ENCODE measurements around the gene ARL16. TPM values are rescaled to one million over a fixed set of nuclear protein-coding genes. Genes with fewer than 3 reads are reported as not detected.

Gene ARL16
- total and polyA plus RNA-seq, 2 donors, result 19.7 to 47.0 TPM

DNA sequence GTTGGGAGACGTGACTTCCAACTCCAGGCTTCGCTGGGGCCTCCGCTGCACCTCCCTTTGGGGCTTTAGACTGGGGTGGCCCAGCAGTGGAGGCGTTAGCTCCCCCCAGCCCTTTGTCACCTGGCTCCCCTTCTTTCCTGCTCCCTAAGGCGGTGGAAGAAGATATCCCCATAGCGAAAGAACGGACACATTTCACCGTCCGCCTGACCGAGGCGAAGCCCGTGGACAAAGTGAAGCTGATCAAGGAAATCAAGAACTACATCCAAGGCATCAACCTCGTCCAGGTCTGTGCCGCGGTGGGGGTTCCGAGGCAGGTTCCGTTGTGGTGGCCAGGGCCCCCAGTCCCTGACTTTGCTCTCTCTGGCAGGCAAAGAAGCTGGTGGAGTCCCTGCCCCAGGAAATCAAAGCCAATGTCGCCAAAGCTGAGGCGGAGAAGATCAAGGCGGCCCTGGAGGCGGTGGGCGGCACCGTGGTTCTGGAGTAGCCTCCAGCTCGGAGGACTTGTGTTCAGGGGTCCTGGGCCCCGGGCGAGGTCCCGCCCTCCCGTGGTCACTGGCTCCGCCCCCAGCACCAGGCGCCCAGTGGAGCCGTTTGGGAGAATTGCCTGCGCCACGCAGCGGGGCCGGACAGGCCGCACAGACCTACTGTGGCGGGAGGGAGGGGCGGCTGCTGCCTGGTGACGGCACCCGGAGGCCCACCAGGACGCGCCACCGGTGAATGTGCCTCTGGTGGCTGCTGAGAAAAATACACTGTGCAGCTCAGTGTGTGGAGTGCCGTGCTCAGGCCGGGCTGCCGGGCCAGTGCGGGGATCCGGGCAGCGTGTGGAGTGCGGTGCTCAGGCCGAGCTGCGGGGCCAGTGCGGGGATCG is 23.4 kb upstream of the ARL16 start:
- WGBS, result 93% methylated on average over 54 of the region's 54 CpGs
- Histone ChIP-seq H3K27ac (ENCODE audit: low read depth) (no peak overlapping the region), H3K4me3 (ENCODE audit: low read depth, low read length) (no peak overlapping the region), H3K4me1 (ENCODE audit: insufficient read depth) (peaks cover 2% of the 10 kb centered on the region), H3K36me3 (ENCODE audit: insufficient read depth) (peaks cover 2% of the 10 kb centered on the region)
- DNase-seq (ENCODE audit: extremely low spot score), result no peak

GRCh38 chr17:81706232-81706611 is 22.6 kb upstream of the ARL16 start:
- no peak for DNase-seq (ENCODE audit: extremely low spot score)
- Histone ChIP-seq H3K4me1 (ENCODE audit: insufficient read depth) (peaks cover 5% of the 10 kb centered on the region), H3K36me3 (ENCODE audit: insufficient read depth) (peaks cover 5% of the 10 kb centered on the region), H3K27ac (ENCODE audit: low read depth) (no peak overlapping the region), H3K4me3 (ENCODE audit: low read depth, low read length) (no peak overlapping the region)
- 94% methylated on average over 17 of the region's 17 CpGs for WGBS

GRCh38 chr17:81705518-81706231 is 22.1 kb upstream of the ARL16 start:
- peaks cover 8% of the 10 kb centered on the region for H3K36me3 ChIP-seq (ENCODE audit: insufficient read depth)
- H3K27ac ChIP-seq (ENCODE audit: low read depth), result no peak overlapping the region
- DNase-seq (ENCODE audit: extremely low spot score), result no peak
- peaks cover 5% of the 10 kb centered on the region for H3K4me1 ChIP-seq (ENCODE audit: insufficient read depth)
- H3K4me3 ChIP-seq (ENCODE audit: low read depth, low read length), result no peak overlapping the region
- WGBS, result 93% methylated on average over 30 of the region's 30 CpGs

GRCh38 chr17:81703747-81704654 is 20.4 kb upstream of the ARL16 start:
- H3K4me1 ChIP-seq (ENCODE audit: insufficient read depth), result peaks cover 5% of the 10 kb centered on the region
- H3K36me3 ChIP-seq (ENCODE audit: insufficient read depth), result peaks cover 9% of the 10 kb centered on the region
- WGBS, result 29% methylated on average over 27 of the region's 27 CpGs
- H3K27ac ChIP-seq (ENCODE audit: low read depth), result no peak overlapping the region
- peak overlapping the region; percentile 89 for H3K4me3 ChIP-seq (ENCODE audit: low read depth, low read length)
- DNase-seq (ENCODE audit: extremely low spot score), result no peak

DNA sequence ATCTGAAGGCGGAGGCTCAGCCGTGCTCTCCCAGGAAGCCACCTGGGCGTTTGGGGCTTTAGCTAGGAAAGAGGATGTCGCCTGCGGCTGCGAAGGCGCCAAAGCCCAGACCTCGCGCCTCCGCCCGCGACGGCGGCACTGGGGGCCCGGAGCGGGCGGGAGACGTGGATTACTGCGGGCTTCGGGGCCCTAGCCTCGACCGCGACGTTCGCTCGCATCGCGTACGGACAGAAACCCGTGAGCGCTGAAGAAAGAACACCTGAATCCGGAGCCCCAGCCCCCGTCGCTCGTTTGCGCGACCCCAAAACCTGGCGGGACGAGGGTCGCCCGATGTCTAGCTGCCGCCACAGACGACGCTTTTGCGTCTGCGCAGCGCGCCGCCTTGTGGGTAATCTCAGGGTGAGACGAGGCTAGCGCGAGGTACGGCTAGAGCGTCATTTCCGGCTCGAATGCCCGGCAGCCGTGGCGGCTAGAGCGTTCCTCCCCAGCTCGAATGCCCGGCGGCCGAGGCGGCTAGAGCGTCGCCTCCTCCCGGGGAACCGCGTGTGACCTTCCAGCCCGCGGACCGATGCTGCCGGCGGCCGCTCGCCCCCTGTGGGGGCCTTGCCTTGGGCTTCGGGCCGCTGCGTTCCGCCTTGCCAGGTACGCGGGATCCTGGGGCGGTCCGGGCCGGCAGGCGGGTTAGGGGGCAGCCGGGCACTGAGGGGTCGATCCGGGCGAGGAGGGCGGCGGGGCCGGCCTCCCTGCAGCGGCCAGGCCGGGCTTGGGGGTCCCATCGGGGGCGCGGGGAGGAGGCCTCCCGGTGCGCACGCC is 19.5 kb upstream of the ARL16 start, which contains the start of gene MRPL12:
TSS of gene MRPL12 (plus strand) at position 434 of the 813 bp plus-strand sequence. CDS start at position 569, 135 bp downstream.
- peaks cover 9% of the 10 kb centered on the region for H3K36me3 ChIP-seq (ENCODE audit: insufficient read depth)
- H3K27ac ChIP-seq (ENCODE audit: low read depth), result peak within 1 kb of the TSS; percentile 83
- peaks cover 5% of the 10 kb centered on the region for H3K4me1 ChIP-seq (ENCODE audit: insufficient read depth)
- DNase-seq (ENCODE audit: extremely low spot score), result peak; percentile 66
- H3K4me3 ChIP-seq (ENCODE audit: low read depth, low read length), result peak within 1 kb of the TSS; percentile 89
- under 1% methylated on average over 102 of the region's 102 CpGs for WGBS

GRCh38 chr17:81701288-81702071 is 17.9 kb upstream of the ARL16 start:
- Histone ChIP-seq H3K27ac (ENCODE audit: low read depth) (no peak overlapping the region), H3K4me1 (ENCODE audit: insufficient read depth) (peaks cover 5% of the 10 kb centered on the region), H3K4me3 (ENCODE audit: low read depth, low read length) (peak overlapping the region; percentile 89), H3K36me3 (ENCODE audit: insufficient read depth) (peaks cover 9% of the 10 kb centered on the region)
- DNase-seq (ENCODE audit: extremely low spot score), result no peak
- 74% methylated on average over 23 of the region's 23 CpGs for WGBS

- Histone ChIP-seq H3K4me3 (ENCODE audit: low read depth, low read length) (no peak overlapping the region), H3K36me3 (ENCODE audit: insufficient read depth) (peaks cover 17% of the 10 kb centered on the region), H3K4me1 (ENCODE audit: insufficient read depth) (peaks cover 5% of the 10 kb centered on the region), H3K27ac (ENCODE audit: low read depth) (no peak overlapping the region)
- no peak for DNase-seq (ENCODE audit: extremely low spot score)
- WGBS, result 89% methylated on average over 25 of the region's 25 CpGs
These were observed 17.0 kb upstream of the ARL16 start for GRCh38 chr17:81700353-81701287.

DNA sequence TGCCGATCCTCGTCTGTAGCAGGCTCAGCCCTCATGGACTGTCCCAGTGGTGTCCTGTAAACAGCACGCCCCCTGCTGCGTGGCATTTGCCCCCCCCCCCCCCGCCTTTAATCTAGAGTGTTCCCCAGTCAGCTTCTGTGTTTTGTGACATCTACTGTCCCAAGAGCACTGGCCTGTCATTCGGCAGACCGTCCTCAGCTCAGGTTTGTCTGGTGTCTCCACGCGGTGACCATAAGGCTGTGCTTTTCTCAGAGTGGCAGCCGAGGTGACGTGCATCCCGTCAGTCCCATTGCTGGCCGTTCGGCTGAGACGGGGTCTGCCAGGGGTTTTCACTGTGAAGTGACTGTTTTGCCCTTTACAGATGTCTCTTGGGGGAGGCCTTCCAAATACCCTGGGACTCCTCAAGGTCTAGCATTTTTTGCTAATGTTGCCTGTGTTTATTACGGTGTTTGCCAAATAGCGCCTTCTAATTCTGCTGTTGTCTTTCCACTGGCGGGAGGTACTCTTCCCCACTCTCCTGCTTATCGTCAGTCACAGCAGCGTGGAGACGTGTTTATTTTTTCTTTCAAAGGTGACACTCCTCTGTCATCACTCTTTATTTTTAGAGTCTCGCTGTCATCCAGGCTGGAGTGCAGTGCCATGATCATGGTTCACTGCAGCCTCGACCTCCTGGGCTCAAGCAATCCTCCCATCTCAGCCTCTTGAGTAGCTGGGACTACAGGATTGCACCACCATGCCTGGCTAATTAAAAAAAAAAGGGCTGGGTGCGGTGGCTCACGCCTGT is 13.9 kb upstream of the ARL16 start:
- no peak overlapping the region for H3K4me3 ChIP-seq (ENCODE audit: low read depth, low read length)
- no peak overlapping the region for H3K27ac ChIP-seq (ENCODE audit: low read depth)
- WGBS, result 83% methylated on average over 25 of the region's 25 CpGs
- DNase-seq (ENCODE audit: extremely low spot score), result no peak
- H3K36me3 ChIP-seq (ENCODE audit: insufficient read depth), result peaks cover 20% of the 10 kb centered on the region
- H3K4me1 ChIP-seq (ENCODE audit: insufficient read depth), result peaks cover 5% of the 10 kb centered on the region

DNA sequence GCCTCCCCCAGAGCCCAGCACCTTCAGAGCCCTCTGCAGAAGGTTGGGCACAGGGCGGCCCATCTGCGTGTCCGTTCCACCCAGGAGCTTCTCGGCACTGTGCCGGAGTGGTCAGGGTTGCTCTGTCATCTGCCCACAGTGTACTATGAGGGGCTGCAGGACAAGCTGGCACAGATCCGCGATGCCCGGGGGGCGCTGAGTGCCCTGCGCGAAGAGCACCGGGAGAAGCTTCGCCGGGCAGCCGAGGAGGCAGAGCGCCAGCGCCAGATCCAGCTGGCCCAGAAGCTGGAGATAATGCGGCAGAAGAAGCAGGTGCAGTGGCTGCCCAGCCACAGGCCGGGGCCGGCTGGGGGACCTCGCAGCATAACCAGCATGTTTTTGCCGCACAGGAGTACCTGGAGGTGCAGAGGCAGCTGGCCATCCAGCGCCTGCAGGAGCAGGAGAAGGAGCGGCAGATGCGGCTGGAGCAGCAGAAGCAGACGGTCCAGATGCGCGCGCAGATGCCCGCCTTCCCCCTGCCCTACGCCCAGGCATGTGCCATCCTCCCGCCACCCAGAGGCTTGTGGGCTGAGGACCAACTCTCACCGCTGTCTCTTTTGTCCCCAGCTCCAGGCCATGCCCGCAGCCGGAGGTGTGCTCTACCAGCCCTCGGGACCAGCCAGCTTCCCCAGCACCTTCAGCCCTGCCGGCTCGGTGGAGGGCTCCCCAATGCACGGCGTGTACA is 12.8 kb upstream of the ARL16 start:
- Histone ChIP-seq H3K27ac (ENCODE audit: low read depth) (no peak overlapping the region), H3K36me3 (ENCODE audit: insufficient read depth) (peaks cover 20% of the 10 kb centered on the region), H3K4me3 (ENCODE audit: low read depth, low read length) (no peak overlapping the region), H3K4me1 (ENCODE audit: insufficient read depth) (no peaks in the 10 kb centered on the region)
- 94% methylated on average over 40 of the region's 40 CpGs for WGBS
- no peak for DNase-seq (ENCODE audit: extremely low spot score)

DNA sequence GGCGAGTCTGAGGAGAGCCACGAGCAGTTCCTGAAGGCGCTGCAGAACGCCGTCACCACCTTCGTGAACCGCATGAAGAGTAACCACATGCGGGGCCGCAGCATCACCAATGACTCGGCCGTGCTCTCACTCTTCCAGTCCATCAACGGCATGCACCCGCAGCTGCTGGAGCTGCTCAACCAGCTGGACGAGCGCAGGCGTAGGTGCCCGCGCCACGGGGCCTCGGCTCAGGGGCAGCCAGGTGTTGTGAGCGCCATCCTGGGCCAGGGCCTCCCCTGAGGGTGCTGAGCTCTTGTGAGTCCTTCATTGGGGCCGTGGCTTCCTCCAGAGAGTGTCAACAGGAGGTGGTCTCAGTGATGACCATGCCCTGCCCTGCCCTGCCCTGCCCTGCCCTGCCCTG is 12.2 kb upstream of the ARL16 start:
- Histone ChIP-seq H3K36me3 (ENCODE audit: insufficient read depth) (peaks cover 17% of the 10 kb centered on the region), H3K27ac (ENCODE audit: low read depth) (no peak overlapping the region), H3K4me3 (ENCODE audit: low read depth, low read length) (no peak overlapping the region), H3K4me1 (ENCODE audit: insufficient read depth) (no peaks in the 10 kb centered on the region)
- 93% methylated on average over 22 of the region's 22 CpGs for WGBS
- no peak for DNase-seq (ENCODE audit: extremely low spot score)

Measured in urinary bladder (tissue), 4 donors.